Gastroesophageal sphincter (tissue), 3 donors: ENCODE measurements around the gene OPN5.

Experiments
- CTCF ChIP-seq, 4 experiments: fragments of 200-600 bp in 2 of 4; fragments of 450-650 bp in 2 of 4; sonication (generic) in 1 of 4; IDR thresholded peaks; one replicate each; pipeline ENCODE4 v1.5.1; 2017 to 2019; ENCODE audit warnings: antibody characterized with exemption in 4 of 4, mild to moderate bottlenecking in 2 of 4, moderate library complexity in 2 of 4
- POLR2AphosphoS5 ChIP-seq: sonication (generic); formaldehyde crosslinking; IDR thresholded peaks from one replicate; pipeline ENCODE4 v1.6.1; 2017; ENCODE audit warnings: antibody characterized with exemption

- TF ChIP-seq CTCF (IDR thresholded peaks at IDR 0.05) (no peak), POLR2AphosphoS5 (no peak)
Measured at GRCh38 chr6:47809873-47810272, 28.0 kb downstream of the OPN5 start.
